Measurements from ENCODE around the gene TMEM196.

DNA sequence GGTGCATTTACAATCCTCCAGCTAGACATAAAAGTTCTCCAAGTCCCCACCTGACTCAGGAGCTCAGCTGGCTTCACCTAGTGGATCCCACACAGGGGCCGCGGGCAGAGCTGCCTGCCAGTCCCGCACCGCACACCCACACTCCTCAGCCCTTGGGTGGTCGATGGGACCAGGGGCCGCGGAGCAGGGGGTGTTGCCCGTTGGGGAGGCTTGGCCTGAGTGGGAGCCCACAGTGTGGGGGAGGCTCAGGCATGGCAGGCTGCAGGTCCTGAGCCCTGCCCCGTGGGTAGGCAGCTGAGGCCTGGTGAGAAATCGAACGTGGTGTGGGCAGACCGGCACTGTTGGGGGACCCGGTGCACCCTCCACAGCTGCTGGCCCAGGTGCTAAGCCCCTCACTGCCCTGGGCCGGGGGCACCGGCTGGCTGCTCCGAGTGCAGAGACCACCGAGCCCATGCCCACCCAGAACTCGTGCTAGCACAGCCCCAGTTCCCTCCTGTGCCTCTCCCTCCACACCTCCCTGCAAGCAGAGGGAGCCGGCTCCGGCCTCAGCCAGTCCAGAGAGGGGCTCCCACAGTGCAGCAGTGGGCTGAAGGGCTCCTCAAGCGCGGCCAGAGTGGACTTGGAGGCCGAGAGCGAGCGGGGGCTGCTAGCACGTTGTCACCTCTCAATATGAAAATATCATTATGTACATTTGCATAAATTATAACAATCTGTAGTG lies 81.1 kb downstream of the TMEM196 start:
- TF ChIP-seq, protein P1, sequence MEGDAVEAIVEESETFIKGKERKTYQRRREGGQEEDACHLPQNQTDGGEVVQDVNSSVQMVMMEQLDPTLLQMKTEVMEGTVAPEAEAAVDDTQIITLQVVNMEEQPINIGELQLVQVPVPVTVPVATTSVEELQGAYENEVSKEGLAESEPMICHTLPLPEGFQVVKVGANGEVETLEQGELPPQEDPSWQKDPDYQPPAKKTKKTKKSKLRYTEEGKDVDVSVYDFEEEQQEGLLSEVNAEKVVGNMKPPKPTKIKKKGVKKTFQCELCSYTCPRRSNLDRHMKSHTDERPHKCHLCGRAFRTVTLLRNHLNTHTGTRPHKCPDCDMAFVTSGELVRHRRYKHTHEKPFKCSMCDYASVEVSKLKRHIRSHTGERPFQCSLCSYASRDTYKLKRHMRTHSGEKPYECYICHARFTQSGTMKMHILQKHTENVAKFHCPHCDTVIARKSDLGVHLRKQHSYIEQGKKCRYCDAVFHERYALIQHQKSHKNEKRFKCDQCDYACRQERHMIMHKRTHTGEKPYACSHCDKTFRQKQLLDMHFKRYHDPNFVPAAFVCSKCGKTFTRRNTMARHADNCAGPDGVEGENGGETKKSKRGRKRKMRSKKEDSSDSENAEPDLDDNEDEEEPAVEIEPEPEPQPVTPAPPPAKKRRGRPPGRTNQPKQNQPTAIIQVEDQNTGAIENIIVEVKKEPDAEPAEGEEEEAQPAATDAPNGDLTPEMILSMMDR (IDR thresholded peaks at IDR 0.05), result no peak
- TF ChIP-seq POLR2AphosphoS5 (IDR thresholded peaks at IDR 0.05; ENCODE audit: low read depth, low read length), result no peak
- TF ChIP-seq, protein P2, sequence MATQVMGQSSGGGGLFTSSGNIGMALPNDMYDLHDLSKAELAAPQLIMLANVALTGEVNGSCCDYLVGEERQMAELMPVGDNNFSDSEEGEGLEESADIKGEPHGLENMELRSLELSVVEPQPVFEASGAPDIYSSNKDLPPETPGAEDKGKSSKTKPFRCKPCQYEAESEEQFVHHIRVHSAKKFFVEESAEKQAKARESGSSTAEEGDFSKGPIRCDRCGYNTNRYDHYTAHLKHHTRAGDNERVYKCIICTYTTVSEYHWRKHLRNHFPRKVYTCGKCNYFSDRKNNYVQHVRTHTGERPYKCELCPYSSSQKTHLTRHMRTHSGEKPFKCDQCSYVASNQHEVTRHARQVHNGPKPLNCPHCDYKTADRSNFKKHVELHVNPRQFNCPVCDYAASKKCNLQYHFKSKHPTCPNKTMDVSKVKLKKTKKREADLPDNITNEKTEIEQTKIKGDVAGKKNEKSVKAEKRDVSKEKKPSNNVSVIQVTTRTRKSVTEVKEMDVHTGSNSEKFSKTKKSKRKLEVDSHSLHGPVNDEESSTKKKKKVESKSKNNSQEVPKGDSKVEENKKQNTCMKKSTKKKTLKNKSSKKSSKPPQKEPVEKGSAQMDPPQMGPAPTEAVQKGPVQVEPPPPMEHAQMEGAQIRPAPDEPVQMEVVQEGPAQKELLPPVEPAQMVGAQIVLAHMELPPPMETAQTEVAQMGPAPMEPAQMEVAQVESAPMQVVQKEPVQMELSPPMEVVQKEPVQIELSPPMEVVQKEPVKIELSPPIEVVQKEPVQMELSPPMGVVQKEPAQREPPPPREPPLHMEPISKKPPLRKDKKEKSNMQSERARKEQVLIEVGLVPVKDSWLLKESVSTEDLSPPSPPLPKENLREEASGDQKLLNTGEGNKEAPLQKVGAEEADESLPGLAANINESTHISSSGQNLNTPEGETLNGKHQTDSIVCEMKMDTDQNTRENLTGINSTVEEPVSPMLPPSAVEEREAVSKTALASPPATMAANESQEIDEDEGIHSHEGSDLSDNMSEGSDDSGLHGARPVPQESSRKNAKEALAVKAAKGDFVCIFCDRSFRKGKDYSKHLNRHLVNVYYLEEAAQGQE (IDR thresholded peaks at IDR 0.05; ENCODE audit: insufficient read depth in 1 of 2, low read depth in 2 of 2, low read length in 1 of 2), result no peak
- no peak for TF ChIP-seq TCF7L2 (IDR thresholded peaks at IDR 0.05; ENCODE audit: low read depth, low read length)
- no peak for TF ChIP-seq SIN3A (IDR thresholded peaks at IDR 0.05; ENCODE audit: borderline replicate concordance, insufficient read depth, low read depth, low read length)
